SK-N-SH treated with all-trans-retinoic acid at 6 μM for 48 hours (cell line): ENCODE data around the gene EFNA1.
"Not testable (repeated sequence)": the region's sequence is repeated elsewhere in the genome, so short reads cannot be mapped to it uniquely, and the experiment has no call there.

ENCODE experiments used
- ATAC-seq: fragments of 200-7000 bp; cut with Tn5 transposase; 3 replicates; pipeline ENCODE4 v1.9.1; 2020; ENCODE audit warnings: mild to moderate bottlenecking, moderate library complexity
- ARNTL ChIP-seq: fragments of 450-650 bp; formaldehyde crosslinking; IDR thresholded peaks from 2 replicates; pipeline ENCODE4 v1.5.0; 2020; ENCODE audit warnings: low read depth, mild to moderate bottlenecking, moderate library complexity, borderline replicate concordance
- BACH2 ChIP-seq: fragments of 250-450 bp; sonication (Bioruptor Pico); IDR thresholded peaks from 2 replicates; pipeline ENCODE4 v1.9.0; 2021; ENCODE audit warnings: mild to moderate bottlenecking, borderline replicate concordance
- CREB5 ChIP-seq: fragments of 250-450 bp; sonication (Bioruptor Pico); IDR thresholded peaks from 2 replicates; pipeline ENCODE4 v1.5.1; 2020; ENCODE audit warnings: low read depth, mild to moderate bottlenecking, moderate library complexity
- CSDC2 ChIP-seq: fragments of 250-450 bp; sonication (Bioruptor Pico); IDR thresholded peaks from 2 replicates; pipeline ENCODE4 v1.5.0; 2020; ENCODE audit warnings: mild to moderate bottlenecking, moderate library complexity
- CSRNP3 ChIP-seq: fragments of 250-450 bp; sonication (Bioruptor Pico); IDR thresholded peaks from 2 replicates; pipeline ENCODE4 v1.5.1; 2021; ENCODE audit warnings: mild to moderate bottlenecking, moderate library complexity
- ESRRG ChIP-seq: fragments of 250-450 bp; sonication (Bioruptor Pico); IDR thresholded peaks from 2 replicates; pipeline ENCODE4 v1.6.1; 2021; ENCODE audit warnings: mild to moderate bottlenecking
- GLIS3 ChIP-seq: fragments of 250-450 bp; sonication (Bioruptor Pico); IDR thresholded peaks from 2 replicates; pipeline ENCODE4 v1.5.0; 2020; ENCODE audit warnings: mild to moderate bottlenecking, moderate library complexity
- OSR1 ChIP-seq: fragments of 250-450 bp; sonication (Bioruptor Pico); IDR thresholded peaks from 2 replicates; pipeline ENCODE4 v1.8.0; 2022; ENCODE audit warnings: moderate library complexity, mild to moderate bottlenecking, inconsistent platforms
- PPARA ChIP-seq: fragments of 250-450 bp; sonication (Bioruptor Pico); IDR thresholded peaks from 2 replicates; pipeline ENCODE4 v1.5.0; 2020; ENCODE audit warnings: mild to moderate bottlenecking, borderline replicate concordance
- RARB ChIP-seq: fragments of 250-450 bp; sonication (Bioruptor Pico); IDR thresholded peaks from 2 replicates; pipeline ENCODE4 v1.8.0; 2021; ENCODE audit warnings: mild to moderate bottlenecking, moderate library complexity
- SNAI2 ChIP-seq: fragments of 250-450 bp; sonication (Bioruptor Pico); IDR thresholded peaks from 2 replicates; pipeline ENCODE4 v1.5.0; 2020; ENCODE audit warnings: mild to moderate bottlenecking, moderate library complexity
- TCF4 ChIP-seq: fragments of 250-450 bp; sonication (Bioruptor Pico); IDR thresholded peaks from 2 replicates; pipeline ENCODE4 v1.8.0; 2021; ENCODE audit warnings: mild to moderate bottlenecking, moderate library complexity, borderline replicate concordance
- TOX ChIP-seq: fragments of 250-450 bp; sonication (Bioruptor Pico); IDR thresholded peaks from 2 replicates; pipeline ENCODE4 v1.8.0; 2021; ENCODE audit warnings: mild to moderate bottlenecking, moderate library complexity, borderline replicate concordance
- TSHZ2 ChIP-seq: fragments of 250-450 bp; sonication (Bioruptor Pico); IDR thresholded peaks from 2 replicates; pipeline ENCODE4 v1.5.0; 2020; ENCODE audit warnings: mild to moderate bottlenecking, moderate library complexity
- ZFP3 ChIP-seq: fragments of 250-450 bp; sonication (Bioruptor Pico); IDR thresholded peaks from 2 replicates; pipeline ENCODE4 v1.5.0; 2020; ENCODE audit warnings: mild to moderate bottlenecking, moderate library complexity
- ZNF565 ChIP-seq: fragments of 450-650 bp; formaldehyde crosslinking; conservative IDR thresholded peaks from 2 replicates; pipeline ENCODE4 v1.5.0; 2020; ENCODE audit warnings: low read depth, mild to moderate bottlenecking, moderate library complexity
- ZNF70 ChIP-seq: fragments of 450-650 bp; formaldehyde crosslinking; IDR thresholded peaks from 2 replicates; pipeline ENCODE4 v1.5.0; 2020; ENCODE audit warnings: mild to moderate bottlenecking, moderate library complexity
- ZNF8 ChIP-seq: fragments of 450-650 bp; formaldehyde crosslinking; IDR thresholded peaks from 2 replicates; pipeline ENCODE4 v1.5.0; 2020; ENCODE audit warnings: mild to moderate bottlenecking, moderate library complexity
- TF ChIP-seq, protein P1 (sequence below): fragments of 250-450 bp; sonication (Bioruptor Pico); IDR thresholded peaks from 2 replicates; pipeline ENCODE4 v1.8.0; 2021; ENCODE audit warnings: low read depth, mild to moderate bottlenecking, moderate library complexity, borderline replicate concordance
- TF ChIP-seq, protein P2 (sequence below): fragments of 250-450 bp; sonication (Bioruptor Pico); IDR thresholded peaks from 2 replicates; pipeline ENCODE4 v1.8.0; 2020; ENCODE audit warnings: mild to moderate bottlenecking, moderate library complexity, borderline replicate concordance

The EFNA1 gene

GRCh38 chr1:155166471-155167165, 38.9 kb downstream of the EFNA1 start:
- no peak for ATAC-seq

GRCh38 chr1:155167166-155168104, 39.8 kb downstream of the EFNA1 start:
- peak; percentile 91 for ATAC-seq
- TF ChIP-seq ZNF8 (CRISPR knock-in tag) (no peak), TSHZ2 (CRISPR knock-in tag) (0 out of 2 replicates have a peak, but pooled peaks have one; percentile 33)

More at GRCh38 chr1:155166471-155167165, 38.9 kb downstream of the EFNA1 start:
- TF ChIP-seq TOX (CRISPR knock-in tag), result no peak
- no peak for TF ChIP-seq PPARA (CRISPR knock-in tag)
- TF ChIP-seq OSR1, result no peak
- TF ChIP-seq BACH2, result no peak
- no peak for TF ChIP-seq ZFP3

DNA sequence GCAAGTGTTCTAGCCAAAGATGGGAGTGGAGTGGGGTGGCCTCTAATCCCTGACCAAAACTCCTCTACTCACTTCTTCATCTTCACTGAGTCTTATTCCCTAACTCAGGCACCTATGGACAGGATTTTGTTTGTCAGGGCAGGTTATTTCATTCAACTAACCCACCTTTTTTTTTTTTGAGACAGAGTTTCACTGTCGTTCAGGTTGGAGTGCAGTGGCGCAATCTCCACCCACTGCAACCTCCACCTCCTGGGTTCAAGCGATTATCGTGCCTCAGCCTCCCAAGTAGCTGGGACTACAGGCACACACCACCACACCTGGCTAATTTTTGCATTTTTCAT, 40.4 kb downstream of the EFNA1 start:
- not testable (repeated sequence) for ATAC-seq

DNA sequence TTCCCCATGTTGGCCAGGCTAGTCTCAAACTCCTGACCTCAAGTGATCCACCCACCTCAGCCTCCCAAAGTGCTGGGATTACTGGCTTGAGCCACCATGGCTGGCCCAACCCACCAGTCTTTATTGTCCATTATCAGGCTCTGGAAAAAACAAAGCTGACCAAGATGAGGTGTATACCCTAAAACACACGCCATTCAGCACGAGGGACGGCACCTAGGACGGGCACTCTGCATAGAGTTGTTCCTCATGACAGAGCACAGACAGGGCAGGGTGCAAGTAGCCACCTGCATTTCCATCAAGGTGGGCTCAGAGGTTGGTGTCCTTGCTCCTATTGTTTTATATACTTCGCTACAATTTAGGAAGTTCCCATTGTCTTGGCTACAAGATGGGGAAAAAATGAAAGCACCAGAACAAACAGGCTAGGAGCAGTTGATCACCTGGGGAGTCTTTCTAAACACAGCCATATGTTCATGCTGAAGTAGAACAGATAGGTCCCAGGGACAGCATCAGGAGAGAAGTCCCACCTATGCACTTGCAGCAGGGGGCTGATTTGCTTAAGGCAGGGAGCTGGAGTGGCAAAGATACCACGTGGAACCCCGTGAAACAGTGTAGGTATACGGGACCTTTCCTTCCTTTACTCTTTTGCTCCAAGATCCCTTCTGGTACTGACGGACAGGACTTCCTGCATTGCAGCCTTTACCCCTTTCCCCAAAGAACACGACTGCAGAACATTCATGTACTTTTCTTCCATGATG, 41.0 kb downstream of the EFNA1 start:
- TF ChIP-seq TCF4 (CRISPR knock-in tag), result no peak
- TF ChIP-seq ZNF565 (CRISPR knock-in tag), result no peak
- TF ChIP-seq TOX (CRISPR knock-in tag), result no peak
- TF ChIP-seq ZFP3, result no peak
- no peak for TF ChIP-seq CSDC2 (CRISPR knock-in tag)
- TF ChIP-seq OSR1, result no peak
- TF ChIP-seq, protein P1, sequence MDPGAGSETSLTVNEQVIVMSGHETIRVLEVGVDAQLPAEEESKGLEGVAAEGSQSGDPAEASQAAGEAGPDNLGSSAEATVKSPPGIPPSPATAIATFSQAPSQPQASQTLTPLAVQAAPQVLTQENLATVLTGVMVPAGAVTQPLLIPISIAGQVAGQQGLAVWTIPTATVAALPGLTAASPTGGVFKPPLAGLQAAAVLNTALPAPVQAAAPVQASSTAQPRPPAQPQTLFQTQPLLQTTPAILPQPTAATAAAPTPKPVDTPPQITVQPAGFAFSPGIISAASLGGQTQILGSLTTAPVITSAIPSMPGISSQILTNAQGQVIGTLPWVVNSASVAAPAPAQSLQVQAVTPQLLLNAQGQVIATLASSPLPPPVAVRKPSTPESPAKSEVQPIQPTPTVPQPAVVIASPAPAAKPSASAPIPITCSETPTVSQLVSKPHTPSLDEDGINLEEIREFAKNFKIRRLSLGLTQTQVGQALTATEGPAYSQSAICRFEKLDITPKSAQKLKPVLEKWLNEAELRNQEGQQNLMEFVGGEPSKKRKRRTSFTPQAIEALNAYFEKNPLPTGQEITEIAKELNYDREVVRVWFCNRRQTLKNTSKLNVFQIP (CRISPR knock-in tag), result no peak
- no peak for TF ChIP-seq CSRNP3 (CRISPR knock-in tag)
- TF ChIP-seq, all 23 proteins: peak for 0
- no peak for ATAC-seq

DNA sequence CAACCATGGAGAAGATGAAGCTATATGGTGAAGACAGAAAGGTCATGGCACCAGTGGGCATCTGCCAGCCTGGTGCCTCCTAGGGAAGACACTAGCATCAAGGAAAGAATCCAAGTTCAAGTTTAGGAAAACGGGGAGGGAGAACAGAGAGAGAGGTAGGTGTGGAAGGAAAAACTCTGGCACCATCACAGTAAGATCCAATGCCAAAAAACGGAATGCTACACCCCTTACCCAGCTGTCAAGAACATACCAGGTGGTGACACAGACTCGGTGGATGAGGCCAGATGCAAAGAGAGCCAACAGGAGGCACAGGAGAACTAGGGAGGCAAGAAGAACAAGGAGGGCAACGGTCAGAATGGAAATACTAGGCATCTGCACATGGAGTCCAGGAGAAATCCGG, 41.9 kb downstream of the EFNA1 start:
- no peak for ATAC-seq
- TF ChIP-seq ZNF8 (CRISPR knock-in tag) (no peak), GLIS3 (CRISPR knock-in tag) (no peak), TCF4 (CRISPR knock-in tag) (no peak), OSR1 (no peak), ZFP3 (no peak), ZNF70 (no peak), CREB5 (CRISPR knock-in tag) (no peak), ESRRG (no peak), RARB (CRISPR knock-in tag) (no peak), ZNF565 (CRISPR knock-in tag) (no peak), PPARA (CRISPR knock-in tag) (no peak), ARNTL (CRISPR knock-in tag) (no peak), SNAI2 (CRISPR knock-in tag) (no peak)
- TF ChIP-seq, protein P2, sequence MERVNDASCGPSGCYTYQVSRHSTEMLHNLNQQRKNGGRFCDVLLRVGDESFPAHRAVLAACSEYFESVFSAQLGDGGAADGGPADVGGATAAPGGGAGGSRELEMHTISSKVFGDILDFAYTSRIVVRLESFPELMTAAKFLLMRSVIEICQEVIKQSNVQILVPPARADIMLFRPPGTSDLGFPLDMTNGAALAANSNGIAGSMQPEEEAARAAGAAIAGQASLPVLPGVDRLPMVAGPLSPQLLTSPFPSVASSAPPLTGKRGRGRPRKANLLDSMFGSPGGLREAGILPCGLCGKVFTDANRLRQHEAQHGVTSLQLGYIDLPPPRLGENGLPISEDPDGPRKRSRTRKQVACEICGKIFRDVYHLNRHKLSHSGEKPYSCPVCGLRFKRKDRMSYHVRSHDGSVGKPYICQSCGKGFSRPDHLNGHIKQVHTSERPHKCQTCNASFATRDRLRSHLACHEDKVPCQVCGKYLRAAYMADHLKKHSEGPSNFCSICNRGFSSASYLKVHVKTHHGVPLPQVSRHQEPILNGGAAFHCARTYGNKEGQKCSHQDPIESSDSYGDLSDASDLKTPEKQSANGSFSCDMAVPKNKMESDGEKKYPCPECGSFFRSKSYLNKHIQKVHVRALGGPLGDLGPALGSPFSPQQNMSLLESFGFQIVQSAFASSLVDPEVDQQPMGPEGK (CRISPR knock-in tag), result no peak
- TF ChIP-seq, all 23 proteins: peak for 0
